SK-N-SH treated with all-trans-retinoic acid at 6 μM for 48 hours (cell line): ENCODE measurements around the gene N4BP2.

Source experiments
- BACH2 ChIP-seq: fragments of 250-450 bp; sonication (Bioruptor Pico); IDR thresholded peaks from 2 replicates; pipeline ENCODE4 v1.9.0; 2021; ENCODE audit warnings: mild to moderate bottlenecking, borderline replicate concordance
- CSDC2 ChIP-seq: fragments of 250-450 bp; sonication (Bioruptor Pico); IDR thresholded peaks from 2 replicates; pipeline ENCODE4 v1.5.0; 2020; ENCODE audit warnings: mild to moderate bottlenecking, moderate library complexity
- OSR1 ChIP-seq: fragments of 250-450 bp; sonication (Bioruptor Pico); IDR thresholded peaks from 2 replicates; pipeline ENCODE4 v1.8.0; 2022; ENCODE audit warnings: moderate library complexity, mild to moderate bottlenecking, inconsistent platforms
- TOX ChIP-seq: fragments of 250-450 bp; sonication (Bioruptor Pico); IDR thresholded peaks from 2 replicates; pipeline ENCODE4 v1.8.0; 2021; ENCODE audit warnings: mild to moderate bottlenecking, moderate library complexity, borderline replicate concordance
- ZFP30 ChIP-seq: fragments of 450-650 bp; formaldehyde crosslinking; IDR thresholded peaks from 2 replicates; pipeline ENCODE4 v1.5.0; 2022; ENCODE audit warnings: mild to moderate bottlenecking, moderate library complexity
- ZNF8 ChIP-seq: fragments of 450-650 bp; formaldehyde crosslinking; IDR thresholded peaks from 2 replicates; pipeline ENCODE4 v1.5.0; 2020; ENCODE audit warnings: mild to moderate bottlenecking, moderate library complexity
- TF ChIP-seq, protein P1 (sequence below): fragments of 250-450 bp; sonication (Bioruptor Pico); IDR thresholded peaks from 2 replicates; pipeline ENCODE4 v1.8.0; 2020; ENCODE audit warnings: mild to moderate bottlenecking, moderate library complexity, borderline replicate concordance
- TF ChIP-seq, protein P2 (sequence below): fragments of 250-450 bp; sonication (Bioruptor Pico); IDR thresholded peaks from 2 replicates; pipeline ENCODE4 v1.8.0; 2021; ENCODE audit warnings: low read depth, mild to moderate bottlenecking, moderate library complexity, borderline replicate concordance

DNA sequence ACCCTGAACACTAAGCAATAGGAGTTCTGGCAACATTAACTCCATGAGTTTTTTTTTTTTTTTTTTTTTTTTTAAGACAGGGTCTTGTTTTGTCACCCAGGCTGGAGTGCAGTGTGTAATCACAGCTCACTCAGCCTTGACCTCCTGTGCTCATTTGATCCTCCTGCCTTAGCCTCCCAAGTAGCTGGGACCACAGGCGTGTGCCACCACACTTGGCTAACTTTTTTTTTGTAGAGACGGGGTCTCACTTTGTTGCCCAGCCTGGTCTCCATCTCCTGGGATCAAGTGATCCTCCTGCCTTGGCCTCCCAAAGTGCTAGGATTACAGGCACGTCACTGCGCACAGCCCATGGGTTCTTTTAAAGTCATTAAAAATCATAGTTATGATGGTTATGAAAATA, 145.2 kb downstream of the N4BP2 start:
- TF ChIP-seq BACH2 (CRISPR knock-in tag): no peak
- no peak for TF ChIP-seq ZFP30
- TF ChIP-seq ZNF8 (CRISPR knock-in tag): no peak
- TF ChIP-seq, protein P1, sequence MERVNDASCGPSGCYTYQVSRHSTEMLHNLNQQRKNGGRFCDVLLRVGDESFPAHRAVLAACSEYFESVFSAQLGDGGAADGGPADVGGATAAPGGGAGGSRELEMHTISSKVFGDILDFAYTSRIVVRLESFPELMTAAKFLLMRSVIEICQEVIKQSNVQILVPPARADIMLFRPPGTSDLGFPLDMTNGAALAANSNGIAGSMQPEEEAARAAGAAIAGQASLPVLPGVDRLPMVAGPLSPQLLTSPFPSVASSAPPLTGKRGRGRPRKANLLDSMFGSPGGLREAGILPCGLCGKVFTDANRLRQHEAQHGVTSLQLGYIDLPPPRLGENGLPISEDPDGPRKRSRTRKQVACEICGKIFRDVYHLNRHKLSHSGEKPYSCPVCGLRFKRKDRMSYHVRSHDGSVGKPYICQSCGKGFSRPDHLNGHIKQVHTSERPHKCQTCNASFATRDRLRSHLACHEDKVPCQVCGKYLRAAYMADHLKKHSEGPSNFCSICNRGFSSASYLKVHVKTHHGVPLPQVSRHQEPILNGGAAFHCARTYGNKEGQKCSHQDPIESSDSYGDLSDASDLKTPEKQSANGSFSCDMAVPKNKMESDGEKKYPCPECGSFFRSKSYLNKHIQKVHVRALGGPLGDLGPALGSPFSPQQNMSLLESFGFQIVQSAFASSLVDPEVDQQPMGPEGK (CRISPR knock-in tag): no peak
- no peak for TF ChIP-seq OSR1 (CRISPR knock-in tag)
- TF ChIP-seq CSDC2 (CRISPR knock-in tag): no peak
- TF ChIP-seq, protein P2, sequence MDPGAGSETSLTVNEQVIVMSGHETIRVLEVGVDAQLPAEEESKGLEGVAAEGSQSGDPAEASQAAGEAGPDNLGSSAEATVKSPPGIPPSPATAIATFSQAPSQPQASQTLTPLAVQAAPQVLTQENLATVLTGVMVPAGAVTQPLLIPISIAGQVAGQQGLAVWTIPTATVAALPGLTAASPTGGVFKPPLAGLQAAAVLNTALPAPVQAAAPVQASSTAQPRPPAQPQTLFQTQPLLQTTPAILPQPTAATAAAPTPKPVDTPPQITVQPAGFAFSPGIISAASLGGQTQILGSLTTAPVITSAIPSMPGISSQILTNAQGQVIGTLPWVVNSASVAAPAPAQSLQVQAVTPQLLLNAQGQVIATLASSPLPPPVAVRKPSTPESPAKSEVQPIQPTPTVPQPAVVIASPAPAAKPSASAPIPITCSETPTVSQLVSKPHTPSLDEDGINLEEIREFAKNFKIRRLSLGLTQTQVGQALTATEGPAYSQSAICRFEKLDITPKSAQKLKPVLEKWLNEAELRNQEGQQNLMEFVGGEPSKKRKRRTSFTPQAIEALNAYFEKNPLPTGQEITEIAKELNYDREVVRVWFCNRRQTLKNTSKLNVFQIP (CRISPR knock-in tag): no peak
- TF ChIP-seq TOX: no peak
